CD8-positive, alpha-beta memory T cell (primary cell): ENCODE measurements around the gene MYO1H. TPM values are rescaled to one million over a fixed set of nuclear protein-coding genes. Genes with fewer than 3 reads are reported as not detected.

Source experiments
- CTCF ChIA-PET: fragments of 350-600 bp; sonication (Branson Sonifier 250); formaldehyde crosslinking; loops from one replicate; lab custom pipeline; 2021; ENCODE audit warnings: antibody characterized with exemption; lab: Charles Lee
- POLR2A ChIA-PET: fragments of 350-600 bp; sonication (Branson Sonifier 250); formaldehyde crosslinking; loops from one replicate; lab custom pipeline; 2021; ENCODE audit warnings: antibody characterized with exemption; lab: Charles Lee
- DNase-seq, 5 donors: peaks; one replicate each; pipeline versions ENCODE4 v3.0.0 to v3.0.0-alpha.2; 2020 to 2022; ENCODE audit warnings: mixed read lengths in 1 of 5
- H3K27ac ChIP-seq: one replicate; pipeline ENCODE4 v1.7.0; 2013; ENCODE audit warnings: low read depth, mild to moderate bottlenecking, low read length, moderate library complexity
- H3K27me3 ChIP-seq: 2 replicates; pipeline ENCODE4 v1.7.0; 2013; ENCODE audit warnings: low read length, mild to moderate bottlenecking; ENCODE audit not compliant: insufficient read depth, poor library complexity, severe bottlenecking
- H3K36me3 ChIP-seq: 2 replicates; pipeline ENCODE4 v1.7.0; 2013; ENCODE audit warnings: mild to moderate bottlenecking, low read length, moderate library complexity; ENCODE audit not compliant: insufficient read depth
- H3K4me1 ChIP-seq: 2 replicates; pipeline ENCODE4 v1.7.0; 2013; ENCODE audit warnings: mild to moderate bottlenecking, low read length, moderate library complexity; ENCODE audit not compliant: insufficient read depth
- H3K4me3 ChIP-seq: 2 replicates; pipeline ENCODE4 v1.7.0; 2013; ENCODE audit warnings: mild to moderate bottlenecking, low read length
- H3K9me3 ChIP-seq: 2 replicates; pipeline ENCODE4 v1.7.0; 2013; ENCODE audit warnings: mild to moderate bottlenecking, low read length
- H3K27ac Mint-ChIP-seq, 8 donors: one replicate each; pipeline ENCODE4 v1.8.0; 2020 to 2021; ENCODE audit warnings: mixed read lengths in 8 of 8, mild to moderate bottlenecking in 6 of 8, inconsistent platforms in 3 of 8, moderate library complexity in 3 of 8
- H3K27me3 Mint-ChIP-seq, 2 donors: one replicate each; pipeline ENCODE4 v1.8.0; 2020 to 2021; ENCODE audit warnings: mixed read lengths in 2 of 2, mild to moderate bottlenecking in 1 of 2, moderate library complexity in 1 of 2
- H3K36me3 Mint-ChIP-seq, 3 donors: one replicate each; pipeline ENCODE4 v1.8.0; 2020 to 2021; ENCODE audit warnings: mixed read lengths in 3 of 3, inconsistent platforms in 1 of 3, mild to moderate bottlenecking in 1 of 3
- H3K4me1 Mint-ChIP-seq, 3 donors: one replicate each; pipeline ENCODE4 v1.8.0; 2020 to 2021; ENCODE audit warnings: mixed read lengths in 3 of 3, inconsistent platforms in 1 of 3, mild to moderate bottlenecking in 1 of 3
- H3K4me3 Mint-ChIP-seq, 7 donors: one replicate each; pipeline ENCODE4 v1.8.0; 2020 to 2021; ENCODE audit warnings: mixed read lengths in 7 of 7, mild to moderate bottlenecking in 6 of 7, moderate library complexity in 4 of 7, inconsistent platforms in 2 of 7
- H3K9me3 Mint-ChIP-seq, 5 donors: one replicate each; pipeline ENCODE4 v1.8.0; 2020 to 2022; ENCODE audit warnings: mixed read lengths in 5 of 5, mild to moderate bottlenecking in 3 of 5, moderate library complexity in 2 of 5, inconsistent platforms in 1 of 5
- polyA plus RNA-seq: library from polyadenylated mRNA; unstranded; fragments of 300-500 nt; fragmentation: Illumina TruSeq; gene quantifications from one replicate; pipeline ENCODE4 v1.2.3, GENCODE V29; 2021
- total RNA-seq, 2 experiments: library from RNA; stranded (reverse); gene quantifications; one replicate each; pipeline ENCODE4 v1.2.3, GENCODE V29; 2021

The MYO1H gene
- total and polyA plus RNA-seq, 3 experiments from 2014 or later, result not detected

DNA sequence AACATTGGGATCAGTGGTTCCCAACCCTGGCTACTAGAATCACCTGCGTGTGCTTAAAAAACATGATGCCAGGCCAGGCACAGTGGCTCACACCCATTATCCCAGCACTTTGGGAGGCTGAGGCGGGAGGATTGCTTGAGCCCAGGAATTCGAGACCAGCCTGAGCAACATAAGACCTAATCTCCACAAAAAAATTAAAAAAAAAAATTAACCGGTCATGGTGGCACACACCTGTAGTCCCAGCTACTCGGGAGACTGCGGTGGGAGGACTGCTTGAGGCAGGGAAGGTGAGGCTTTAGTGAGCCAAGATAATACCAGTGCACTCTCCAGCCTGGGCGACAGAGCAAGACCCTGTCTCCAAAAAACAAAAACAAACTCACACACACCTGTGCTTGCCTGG lies 127.4 kb downstream of the MYO1H start:
- POLR2A ChIA-PET, result no interaction called here
- Histone ChIP-seq H3K9me3 (no peaks in the 10 kb centered on the region), H3K27ac (no peak overlapping the region), H3K4me3 (no peak overlapping the region), H3K36me3 (peaks cover 4% of the 10 kb centered on the region), H3K4me1 (peaks cover 30% of the 10 kb centered on the region), H3K27me3 (no peaks in the 10 kb centered on the region)
- peak overlapping the region in 3 of 8 donors; percentile 60 to 95 (median 74) for H3K27ac Mint-ChIP-seq
- H3K4me3 Mint-ChIP-seq, result peak overlapping the region in 4 of 7 donors; percentile 28 to 99 (median 82)
- H3K9me3 Mint-ChIP-seq, result no peaks in the 10 kb centered on the region
- peaks cover 0 to 21% (median 0%) of the 10 kb centered on the region in 3 donors for H3K36me3 Mint-ChIP-seq
- no peaks in the 10 kb centered on the region for H3K27me3 Mint-ChIP-seq
- CTCF ChIA-PET, result interaction anchor here (1.3 kb wide), 1 partner anchor 12 kb away, joined by 3 read pairs; no protein-coding TSS in a partner anchor
- no peak for DNase-seq
- peaks cover 52 to 78% (median 62%) of the 10 kb centered on the region in 3 donors for H3K4me1 Mint-ChIP-seq

- Histone ChIP-seq H3K27ac (peak overlapping the region; percentile 92), H3K4me1 (peaks cover 30% of the 10 kb centered on the region), H3K4me3 (peak overlapping the region; percentile 98), H3K27me3 (no peaks in the 10 kb centered on the region), H3K36me3 (peaks cover 4% of the 10 kb centered on the region), H3K9me3 (no peaks in the 10 kb centered on the region)
- ChIA-PET POLR2A (interaction anchor here (1.8 kb wide), 1 partner anchor 238 kb away, joined by 5 read pairs; the partner anchor contains the start of gene FAM222A), CTCF (interaction anchor here (1.3 kb wide), 1 partner anchor 13 kb away, joined by 3 read pairs; no protein-coding TSS in a partner anchor)
- peak overlapping the region; percentile 95 to 99 (median 98) for H3K27ac Mint-ChIP-seq
- peaks cover 0 to 11% (median 0%) of the 10 kb centered on the region in 3 donors for H3K36me3 Mint-ChIP-seq
- no peaks in the 10 kb centered on the region for H3K9me3 Mint-ChIP-seq
- H3K4me1 Mint-ChIP-seq, result peaks cover 46 to 73% (median 51%) of the 10 kb centered on the region in 3 donors
- no peaks in the 10 kb centered on the region for H3K27me3 Mint-ChIP-seq
- no peak for DNase-seq
- peak overlapping the region; percentile 93 to 99 (median 97) for H3K4me3 Mint-ChIP-seq
Observed at GRCh38 chr12:109475993-109476806, 128.5 kb downstream of the MYO1H start.

- POLR2A ChIA-PET, result interaction anchor here (1.8 kb wide), 1 partner anchor 237 kb away, joined by 5 read pairs; the partner anchor contains the start of gene FAM222A
- Mint-ChIP-seq H3K36me3 (peaks cover 0 to 13% (median 0%) of the 10 kb centered on the region in 3 donors), H3K27ac (peak overlapping the region; percentile 95 to 99 (median 98)), H3K9me3 (no peaks in the 10 kb centered on the region), H3K27me3 (no peaks in the 10 kb centered on the region), H3K4me1 (peaks cover 46 to 70% (median 51%) of the 10 kb centered on the region in 3 donors), H3K4me3 (peak overlapping the region; percentile 93 to 99 (median 97))
- Histone ChIP-seq H3K9me3 (no peaks in the 10 kb centered on the region), H3K4me3 (peak overlapping the region; percentile 98), H3K4me1 (peaks cover 30% of the 10 kb centered on the region), H3K27ac (peak overlapping the region; percentile 92), H3K36me3 (peaks cover 4% of the 10 kb centered on the region), H3K27me3 (no peaks in the 10 kb centered on the region)
- CTCF ChIA-PET, result interaction anchor here (1.6 kb wide), 1 partner anchor 44 kb away, joined by 5 read pairs; no protein-coding TSS in a partner anchor
- no peak for DNase-seq
Observed at GRCh38 chr12:109476807-109477184, 129.1 kb downstream of the MYO1H start.

DNA sequence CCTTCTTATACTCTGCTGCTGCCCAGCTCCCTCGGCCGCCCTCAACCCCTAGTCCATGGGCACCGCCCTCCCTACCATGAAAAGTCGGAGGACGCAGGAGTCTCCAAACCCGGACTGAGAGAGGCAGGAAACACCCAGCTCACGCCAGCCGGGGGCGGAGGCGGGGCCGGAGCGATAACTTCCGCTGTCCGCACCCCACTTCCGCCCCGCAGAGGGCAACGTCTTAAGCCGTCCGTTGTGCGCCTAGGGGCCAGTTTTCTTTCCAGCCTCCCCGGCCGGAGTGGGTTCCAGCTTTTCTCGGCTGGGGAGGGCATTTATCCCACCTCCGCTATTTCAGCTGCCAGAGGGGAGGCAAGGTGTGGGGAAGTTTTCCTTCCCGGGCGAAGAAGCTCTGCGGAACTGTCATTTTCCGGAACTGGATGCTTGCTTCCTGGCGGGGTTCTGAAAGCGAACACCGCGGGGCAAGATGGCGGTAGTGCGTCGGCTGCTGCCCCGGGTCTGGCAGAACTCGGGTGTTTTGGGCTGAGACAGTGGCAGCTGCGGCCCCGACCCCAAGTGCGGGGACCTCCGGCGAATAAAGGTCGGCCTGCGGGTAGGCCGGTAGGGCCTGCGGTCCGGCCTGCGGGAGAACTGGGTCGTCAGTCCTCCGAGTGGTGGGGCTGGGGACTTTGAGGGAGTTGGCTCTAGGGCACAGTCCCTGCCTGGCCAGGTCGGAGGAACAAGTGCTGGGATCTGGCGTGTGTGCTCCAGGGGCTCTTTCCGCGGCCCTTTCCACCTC lies 129.7 kb downstream of the MYO1H start, which contains the start of the genes KCTD10 and UBE3B:
Gene KCTD10, minus strand, starts transcription at position 116 of the 778 bp plus-strand sequence. Its CDS starts 38 bp downstream, at position 78.
Gene UBE3B, plus strand, starts transcription at position 450 of the 778 bp plus-strand sequence. CDS start 5,918 bp downstream, outside the sequence.
- Histone ChIP-seq H3K4me3 (peak within 1 kb of the TSS; percentile 98), H3K36me3 (peaks cover 4% of the 10 kb centered on the region), H3K27me3 (no peaks in the 10 kb centered on the region), H3K4me1 (peaks cover 30% of the 10 kb centered on the region), H3K27ac (peak within 1 kb of the TSS; percentile 92), H3K9me3 (no peaks in the 10 kb centered on the region)
- Mint-ChIP-seq H3K4me3 (peak within 1 kb of the TSS; percentile 93 to 99 (median 97)), H3K27ac (peak within 1 kb of the TSS; percentile 95 to 99 (median 98)), H3K36me3 (peaks cover 0 to 15% (median 0%) of the 10 kb centered on the region in 3 donors), H3K9me3 (no peaks in the 10 kb centered on the region), H3K27me3 (no peaks in the 10 kb centered on the region), H3K4me1 (peaks cover 46 to 70% (median 51%) of the 10 kb centered on the region in 3 donors)
- ChIA-PET CTCF (interaction anchor here (1.6 kb wide), 1 partner anchor 44 kb away, joined by 5 read pairs; no protein-coding TSS in a partner anchor), POLR2A (interaction anchor here (1.8 kb wide), 1 partner anchor 237 kb away, joined by 5 read pairs; the partner anchor contains the start of gene FAM222A)
- DNase-seq, result peak; percentile 79 to 89 (median 86)

DNA sequence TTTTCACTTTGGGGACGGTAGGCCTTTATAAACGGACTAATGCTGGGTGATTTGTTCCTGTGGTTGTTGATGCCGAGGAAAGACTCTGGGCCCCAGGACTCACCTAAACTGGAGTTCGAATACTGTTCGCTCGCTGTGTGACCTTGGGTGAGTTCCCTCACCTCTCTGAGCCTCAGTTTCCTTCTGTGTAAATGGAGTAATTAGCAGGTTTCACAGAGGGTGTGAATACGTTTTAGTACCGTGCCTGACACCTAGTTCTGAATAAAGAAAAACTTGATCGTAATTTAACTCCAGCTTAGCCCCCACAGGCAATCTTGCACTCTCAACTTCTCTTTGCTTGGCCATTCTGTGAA lies 130.2 kb downstream of the MYO1H start:
- peak overlapping the region; percentile 98 for H3K4me3 ChIP-seq
- CTCF ChIA-PET, result interaction anchor here (1.4 to 1.6 kb wide), 2 partner anchors 45 to 237 kb away, joined by 3 to 5 read pairs; no protein-coding TSS in a partner anchor
- Mint-ChIP-seq H3K4me3 (peak overlapping the region; percentile 93 to 99 (median 97)), H3K27ac (peak overlapping the region; percentile 95 to 99 (median 98)), H3K9me3 (no peaks in the 10 kb centered on the region), H3K27me3 (no peaks in the 10 kb centered on the region), H3K4me1 (peaks cover 44 to 66% (median 51%) of the 10 kb centered on the region in 3 donors), H3K36me3 (peaks cover 0 to 19% (median 0%) of the 10 kb centered on the region in 3 donors)
- POLR2A ChIA-PET, result interaction anchor here (1.8 kb wide), 1 partner anchor 236 kb away, joined by 5 read pairs; the partner anchor contains the start of gene FAM222A
- peak overlapping the region; percentile 92 for H3K27ac ChIP-seq
- H3K36me3 ChIP-seq, result peaks cover 4% of the 10 kb centered on the region
- no peaks in the 10 kb centered on the region for H3K9me3 ChIP-seq
- DNase-seq, result no peak
- no peaks in the 10 kb centered on the region for H3K27me3 ChIP-seq
- peaks cover 30% of the 10 kb centered on the region for H3K4me1 ChIP-seq

- ChIA-PET POLR2A (no interaction called here), CTCF (no interaction called here)
- H3K27ac ChIP-seq, result no peak overlapping the region
- no peaks in the 10 kb centered on the region for H3K9me3 ChIP-seq
- no peak for DNase-seq
- no peaks in the 10 kb centered on the region for H3K27me3 Mint-ChIP-seq
- no peak overlapping the region for H3K4me3 ChIP-seq
- H3K36me3 ChIP-seq, result peaks cover 13% of the 10 kb centered on the region
- H3K27me3 ChIP-seq, result no peaks in the 10 kb centered on the region
- H3K9me3 Mint-ChIP-seq, result no peaks in the 10 kb centered on the region
- H3K27ac Mint-ChIP-seq, result no peak overlapping the region
- peaks cover 38 to 56% (median 45%) of the 10 kb centered on the region in 3 donors for H3K4me1 Mint-ChIP-seq
- peaks cover 0 to 37% (median 6%) of the 10 kb centered on the region in 3 donors for H3K36me3 Mint-ChIP-seq
- H3K4me1 ChIP-seq, result peaks cover 30% of the 10 kb centered on the region
- H3K4me3 Mint-ChIP-seq, result peak overlapping the region in 4 of 7 donors; percentile 22 to 41 (median 24)
Observed at GRCh38 chr12:109479761-109480160, 132.1 kb downstream of the MYO1H start.

GRCh38 chr12:109480356-109480755 lies 132.7 kb downstream of the MYO1H start:
- peak overlapping the region in 1 of 7 donors; percentile 5 for H3K4me3 Mint-ChIP-seq
- CTCF ChIA-PET, result no interaction called here
- H3K27me3 Mint-ChIP-seq, result no peaks in the 10 kb centered on the region

More at GRCh38 chr12:109480356-109480755, 132.7 kb downstream of the MYO1H start:
- Mint-ChIP-seq H3K4me1 (peaks cover 38 to 50% (median 42%) of the 10 kb centered on the region in 3 donors), H3K9me3 (no peaks in the 10 kb centered on the region), H3K36me3 (peaks cover 0 to 43% (median 11%) of the 10 kb centered on the region in 3 donors), H3K27ac (no peak overlapping the region)
- no peaks in the 10 kb centered on the region for H3K9me3 ChIP-seq
- POLR2A ChIA-PET, result no interaction called here
- H3K4me3 ChIP-seq, result no peak overlapping the region
- no peaks in the 10 kb centered on the region for H3K27me3 ChIP-seq
- H3K27ac ChIP-seq, result no peak overlapping the region
- peaks cover 30% of the 10 kb centered on the region for H3K4me1 ChIP-seq
- H3K36me3 ChIP-seq, result peaks cover 19% of the 10 kb centered on the region
- no peak for DNase-seq
